ENCODE measurements around the gene TP73. TPM values are rescaled to one million over a fixed set of nuclear protein-coding genes. Genes with fewer than 3 reads are reported as not detected.
A peak's percentile ranks its signal among the peaks of the same experiment; 100 is the strongest.

TP73 gene
- total and polyA plus RNA-seq, 2 donors from 2014 or later: 0.54 TPM; not detected in 1

- DNase-seq (peak in 1 of 5 donors; percentile 39), FAIRE-seq (no peak)
- Histone ChIP-seq H3K9ac (ENCODE audit: low read length in 3 of 3) (no peak overlapping the region), H3K9me3 (ENCODE audit: control insufficient read depth in 2 of 3, insufficient read depth in 1 of 3, low read length in 3 of 3) (no peaks in the 10 kb centered on the region), H3K4me1 (ENCODE audit: control insufficient read depth in 2 of 3, insufficient read depth in 2 of 3, low read depth in 1 of 3, low read length in 3 of 3) (peaks cover 0 to 10% (median 0%) of the 10 kb centered on the region in 3 donors), H3K36me3 (ENCODE audit: control insufficient read depth in 2 of 3, insufficient read depth in 3 of 3, low read length in 3 of 3) (no peaks in the 10 kb centered on the region), H3K27me3 (ENCODE audit: control insufficient read depth, insufficient read depth, low read length) (no peaks in the 10 kb centered on the region), H3K27ac (ENCODE audit: low read depth in 2 of 2, low read length in 2 of 2) (no peak overlapping the region), H3K4me3 (ENCODE audit: low read length in 3 of 3) (no peak overlapping the region)
- no peak for TF ChIP-seq CTCF (IDR thresholded peaks at IDR 0.05; ENCODE audit: borderline replicate concordance, extremely low read depth, insufficient read depth)
- intact Hi-C loops (cut with DNase I): no loop called here
These were observed 98.4 kb downstream of the TP73 start for GRCh38 chr1:3750741-3751140.

GRCh38 chr1:3752400-3752945 is 100.2 kb downstream of the TP73 start, which contains the start of gene CCDC27:
TSS of gene CCDC27 (plus strand) at chr1:3752450. CDS start at chr1:3752482, 32 bp downstream.
- no peak for TF ChIP-seq CTCF (IDR thresholded peaks at IDR 0.05; ENCODE audit: borderline replicate concordance, extremely low read depth, insufficient read depth)
- intact Hi-C loops (cut with DNase I): no loop called here

GRCh38 chr1:3753656-3754454 is 101.5 kb downstream of the TP73 start:
- H3K9me3 ChIP-seq (ENCODE audit: control insufficient read depth in 2 of 3, insufficient read depth in 1 of 3, low read length in 3 of 3): no peaks in the 10 kb centered on the region
- no peak overlapping the region for H3K27ac ChIP-seq (ENCODE audit: low read depth in 2 of 2, low read length in 2 of 2)
- intact Hi-C loops (cut with DNase I): no loop called here
- no peak for TF ChIP-seq CTCF (IDR thresholded peaks at IDR 0.05; ENCODE audit: borderline replicate concordance, extremely low read depth, insufficient read depth)
- no peaks in the 10 kb centered on the region for H3K4me1 ChIP-seq (ENCODE audit: control insufficient read depth in 2 of 3, insufficient read depth in 2 of 3, low read depth in 1 of 3, low read length in 3 of 3)
- FAIRE-seq: no peak
- no peaks in the 10 kb centered on the region for H3K36me3 ChIP-seq (ENCODE audit: control insufficient read depth in 2 of 3, insufficient read depth in 3 of 3, low read length in 3 of 3)
- no peak overlapping the region for H3K4me3 ChIP-seq (ENCODE audit: low read length in 3 of 3)
- peak in 1 of 5 donors; percentile 38 for DNase-seq
- H3K27me3 ChIP-seq (ENCODE audit: control insufficient read depth, insufficient read depth, low read length): no peaks in the 10 kb centered on the region
- no peak overlapping the region for H3K9ac ChIP-seq (ENCODE audit: low read length in 3 of 3)

More at GRCh38 chr1:3752400-3752945, 100.2 kb downstream of the TP73 start, which contains the start of gene CCDC27:
- peak in 1 of 5 donors; percentile 62 for DNase-seq
- Histone ChIP-seq H3K4me1 (ENCODE audit: control insufficient read depth in 2 of 3, insufficient read depth in 2 of 3, low read depth in 1 of 3, low read length in 3 of 3) (peaks cover 0 to 3% (median 0%) of the 10 kb centered on the region in 3 donors), H3K9me3 (ENCODE audit: control insufficient read depth in 2 of 3, insufficient read depth in 1 of 3, low read length in 3 of 3) (no peaks in the 10 kb centered on the region), H3K36me3 (ENCODE audit: control insufficient read depth in 2 of 3, insufficient read depth in 3 of 3, low read length in 3 of 3) (no peaks in the 10 kb centered on the region), H3K9ac (ENCODE audit: low read length in 3 of 3) (no peak within 1 kb of the TSS), H3K4me3 (ENCODE audit: low read length in 3 of 3) (no peak within 1 kb of the TSS), H3K27me3 (ENCODE audit: control insufficient read depth, insufficient read depth, low read length) (no peaks in the 10 kb centered on the region), H3K27ac (ENCODE audit: low read depth in 2 of 2, low read length in 2 of 2) (no peak within 1 kb of the TSS)
- no peak for FAIRE-seq

All from kidney (tissue), 14 donors.